Pulmonary artery endothelial cell (primary cell): ENCODE data around the gene SRSF4. TPM values are rescaled to one million over a fixed set of nuclear protein-coding genes. Genes with fewer than 3 reads are reported as not detected.
"Not testable (repeated sequence)": the region's sequence is repeated elsewhere in the genome, so short reads cannot be mapped to it uniquely, and the experiment has no call there.

Source experiments
- DNase-seq: peaks from one replicate; pipeline ENCODE4 v3.0.0-alpha.2; 2011; ENCODE audit warnings: low read depth, low spot score
- total RNA-seq: library from RNA; depleted of rRNA; stranded (reverse); fragments of >200 nt; gene quantifications from 2 replicates; pipeline ENCODE4 v1.2.3, GENCODE V29; 2014

Gene SRSF4
- total RNA-seq, 1 donor from 2014 or later = 37.8 TPM

GRCh38 chr1:29166291-29166878 lies 15.3 kb downstream of the SRSF4 start:
- DNase-seq = no peak

- DNase-seq = no peak
Observed at GRCh38 chr1:29164588-29164987, 17.1 kb downstream of the SRSF4 start.

DNA sequence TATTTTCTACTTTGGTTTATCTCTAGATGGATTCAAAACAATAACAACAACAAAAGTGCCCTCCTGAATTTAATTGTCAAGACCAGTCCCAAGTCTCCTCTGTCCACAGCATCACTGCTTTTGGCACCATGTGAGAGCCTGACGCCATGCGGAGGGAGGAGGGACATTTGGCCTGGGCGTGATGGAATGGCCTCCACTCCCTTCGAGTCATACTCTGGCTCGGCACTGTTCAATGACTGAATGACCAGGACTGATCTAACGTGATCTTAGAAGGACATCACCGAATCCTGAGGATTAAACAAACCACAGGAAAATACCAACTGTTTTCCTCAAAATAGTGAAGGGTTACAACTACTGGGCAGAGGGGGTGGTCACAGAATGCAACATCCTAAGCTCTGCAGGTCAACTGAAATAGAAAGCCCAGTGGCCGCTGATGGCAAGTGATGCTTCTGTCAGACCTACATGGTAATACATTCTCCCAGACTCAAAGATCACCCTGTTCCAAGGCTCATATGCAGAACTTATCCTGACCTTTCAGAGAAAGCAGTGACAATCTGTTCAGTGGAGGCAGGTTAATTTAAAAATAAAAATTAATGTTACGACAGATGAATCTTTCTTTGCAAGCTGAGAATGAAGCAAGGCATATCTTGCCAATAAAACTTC lies 19.1 kb downstream of the SRSF4 start:
- no peak for DNase-seq

GRCh38 chr1:29162025-29162424 lies 19.7 kb downstream of the SRSF4 start:
- DNase-seq = no peak

GRCh38 chr1:29159773-29160172 lies 21.9 kb downstream of the SRSF4 start:
- DNase-seq = no peak

GRCh38 chr1:29157269-29157601 lies 24.5 kb downstream of the SRSF4 start:
- DNase-seq = no peak

DNA sequence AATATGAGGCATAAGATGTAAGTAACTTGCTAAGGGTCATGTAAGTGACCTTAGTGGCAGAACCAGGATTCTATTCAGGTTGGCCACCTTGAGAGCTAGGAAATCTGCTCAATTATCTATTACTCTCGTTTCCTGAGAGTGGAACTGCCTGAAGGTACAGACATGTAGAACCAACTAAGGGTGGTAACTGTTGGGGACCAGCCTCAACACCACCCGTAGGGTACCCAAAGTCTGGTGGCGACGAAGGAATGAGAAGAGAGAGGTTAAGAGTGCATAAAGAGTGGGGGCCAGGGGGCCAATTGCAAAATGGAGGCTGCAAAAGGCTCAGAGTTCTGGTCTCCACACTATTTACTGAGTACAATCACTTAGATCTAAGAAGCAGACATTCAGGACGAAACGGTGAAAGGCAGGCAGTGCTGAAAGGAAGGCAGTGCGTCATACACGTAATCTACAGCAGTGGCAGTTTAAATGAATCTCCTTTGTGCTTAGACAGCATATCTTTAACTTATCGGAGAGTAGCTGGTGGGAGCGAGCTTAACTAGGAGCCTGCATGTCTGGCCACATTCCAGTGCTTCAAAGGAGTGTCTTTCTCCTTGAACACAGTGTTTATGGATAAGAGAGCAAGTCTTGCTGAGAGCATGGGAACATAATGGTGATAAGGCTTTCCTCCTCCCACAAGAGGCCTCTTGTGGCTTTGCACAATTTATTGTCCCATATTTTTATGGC lies 25.0 kb downstream of the SRSF4 start:
- no peak for DNase-seq

GRCh38 chr1:29152046-29152805 lies 29.5 kb downstream of the SRSF4 start:
- no peak for DNase-seq

DNA sequence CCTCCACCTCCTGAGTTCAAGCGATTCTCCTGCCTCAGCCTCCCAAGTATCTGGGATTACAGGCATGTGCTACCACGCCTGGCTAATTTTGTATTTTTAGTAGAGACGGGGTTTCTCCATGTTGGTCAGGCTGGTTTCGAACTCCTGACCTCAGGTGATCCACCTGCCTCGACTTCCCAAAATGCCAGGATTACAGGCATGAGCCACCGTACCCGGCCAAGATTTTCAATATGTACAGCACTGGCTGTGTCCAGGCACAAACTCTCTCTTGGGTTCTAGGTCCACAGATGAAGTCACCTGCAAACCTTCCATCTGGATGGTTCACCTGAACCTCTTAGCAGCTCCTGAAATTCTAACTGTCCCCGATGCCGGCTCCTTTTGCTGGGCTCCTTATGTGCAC lies 31.4 kb downstream of the SRSF4 start:
- DNase-seq = not testable (repeated sequence)

DNA sequence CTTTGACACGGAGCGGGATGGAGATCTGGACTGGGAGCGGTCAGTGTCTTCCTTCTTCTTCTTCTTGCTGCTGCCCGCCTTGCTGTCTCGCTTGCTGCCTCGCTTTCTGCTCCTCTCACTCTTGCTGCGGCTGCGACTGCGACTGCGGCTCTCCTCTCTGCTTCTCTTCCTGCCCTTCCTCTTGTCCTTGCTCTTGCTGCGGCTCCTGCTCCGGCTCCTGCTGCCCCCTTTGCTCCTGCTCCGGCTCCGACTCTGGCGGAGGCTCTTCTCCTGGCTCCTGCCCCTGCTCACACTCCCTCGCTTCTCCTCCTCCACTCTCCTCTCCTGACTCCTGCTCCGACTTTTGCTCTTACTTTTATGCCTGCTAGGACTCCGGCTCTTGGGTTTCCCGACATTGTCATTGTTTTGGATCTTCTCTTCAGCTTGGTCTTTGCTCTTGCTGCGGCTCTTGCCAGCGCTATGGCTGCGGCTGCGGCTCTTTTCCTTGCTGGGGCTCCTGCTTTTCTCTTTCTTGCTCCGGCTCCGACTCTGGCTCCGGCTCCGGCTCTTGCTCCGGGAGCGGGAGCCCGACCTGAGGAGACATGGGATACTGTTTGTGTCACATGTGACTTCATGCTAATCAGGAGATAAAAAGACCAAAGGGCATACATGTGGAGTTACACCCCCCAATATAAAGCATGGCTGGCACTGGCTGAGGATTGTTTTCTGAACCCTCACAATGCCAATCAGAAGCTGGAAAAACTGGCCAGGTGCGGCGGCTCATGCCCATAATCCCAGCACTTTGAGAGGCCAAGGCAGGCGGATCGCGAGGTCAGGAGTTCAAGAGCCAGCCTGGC lies 32.8 kb downstream of the SRSF4 start:
- DNase-seq = no peak

DNA sequence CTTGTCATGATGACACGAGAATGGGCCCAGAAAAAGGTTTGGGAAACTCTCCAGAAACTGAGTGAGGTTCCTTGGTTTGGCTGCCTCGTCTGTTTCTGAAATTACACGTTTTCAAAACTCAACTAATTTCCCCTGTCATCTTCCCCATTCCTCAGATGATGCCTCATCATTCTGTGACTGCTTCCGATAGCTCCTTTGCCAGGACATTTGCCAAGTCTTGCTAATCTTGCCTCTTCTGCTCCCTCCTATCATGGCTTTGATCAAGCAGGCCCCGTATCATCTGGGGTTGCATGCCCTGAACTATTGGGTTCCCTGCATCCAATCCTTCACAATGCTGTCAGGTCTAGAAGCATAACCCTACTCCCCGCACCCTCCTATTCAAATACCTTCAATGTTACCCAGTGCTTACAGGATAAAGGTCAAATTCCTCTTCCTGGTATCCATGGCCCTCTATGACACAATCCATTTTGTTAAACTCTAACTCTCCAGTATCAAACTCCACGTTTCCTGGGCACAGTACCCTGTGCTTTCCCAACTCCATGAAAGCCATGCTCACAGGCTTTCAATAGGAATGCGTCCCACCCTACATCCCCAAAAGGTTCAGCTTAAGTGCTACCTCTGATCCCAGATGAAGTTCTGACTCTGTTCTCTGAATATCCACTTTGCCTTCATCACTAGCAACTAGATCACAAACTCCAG lies 35.8 kb downstream of the SRSF4 start:
- DNase-seq = no peak

GRCh38 chr1:29144178-29144577 lies 37.5 kb downstream of the SRSF4 start:
- no peak for DNase-seq

DNA sequence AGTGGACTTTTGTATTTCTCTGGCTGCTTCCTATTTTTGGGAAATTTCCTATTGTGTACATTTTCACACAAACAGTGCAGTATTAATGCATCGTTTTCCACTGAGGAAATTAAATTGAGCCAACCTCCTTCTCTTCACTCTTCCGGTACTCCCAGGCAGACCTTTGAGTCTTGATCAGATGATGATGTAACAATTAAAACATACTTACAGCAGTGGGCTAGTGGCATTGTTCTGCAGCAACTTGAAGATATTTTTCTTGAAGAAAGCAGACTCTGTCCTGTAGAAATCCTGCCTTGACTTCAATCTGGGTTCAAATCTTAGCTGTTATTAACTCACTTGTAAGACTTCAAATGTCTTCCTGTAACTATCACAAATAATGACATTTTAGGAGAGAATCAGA lies 39.0 kb downstream of the SRSF4 start:
- no peak for DNase-seq

GRCh38 chr1:29136391-29136915 lies 45.2 kb downstream of the SRSF4 start:
- no peak for DNase-seq

GRCh38 chr1:29134695-29135028 lies 47.0 kb downstream of the SRSF4 start:
- DNase-seq = no peak

GRCh38 chr1:29133861-29134694 lies 47.6 kb downstream of the SRSF4 start:
- no peak for DNase-seq

DNA sequence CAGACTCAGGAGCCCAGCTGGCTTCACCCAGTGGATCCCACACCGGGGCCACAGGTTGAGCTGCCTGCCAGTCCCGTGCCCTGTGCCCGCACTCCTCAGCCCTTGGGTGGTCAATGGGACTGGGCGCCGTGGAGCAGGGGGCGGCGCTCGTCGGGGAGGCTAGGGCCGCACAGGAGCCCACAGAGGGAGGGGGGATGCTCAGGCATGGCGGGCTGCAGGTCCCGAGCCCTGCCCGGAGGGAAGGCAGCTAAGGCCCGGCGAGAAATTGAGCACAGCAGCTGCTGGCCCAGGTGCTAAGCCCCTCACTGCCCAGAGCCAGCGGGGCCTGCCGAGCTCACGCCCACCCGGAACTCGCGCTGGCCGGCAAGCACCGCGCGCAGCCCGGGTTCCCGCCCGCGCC lies 50.6 kb downstream of the SRSF4 start:
- DNase-seq = not testable (repeated sequence)

- DNase-seq = no peak
Observed at GRCh38 chr1:29129916-29130315, 51.8 kb downstream of the SRSF4 start.

- DNase-seq = no peak
Observed at GRCh38 chr1:29128739-29129138, 53.0 kb downstream of the SRSF4 start.

DNA sequence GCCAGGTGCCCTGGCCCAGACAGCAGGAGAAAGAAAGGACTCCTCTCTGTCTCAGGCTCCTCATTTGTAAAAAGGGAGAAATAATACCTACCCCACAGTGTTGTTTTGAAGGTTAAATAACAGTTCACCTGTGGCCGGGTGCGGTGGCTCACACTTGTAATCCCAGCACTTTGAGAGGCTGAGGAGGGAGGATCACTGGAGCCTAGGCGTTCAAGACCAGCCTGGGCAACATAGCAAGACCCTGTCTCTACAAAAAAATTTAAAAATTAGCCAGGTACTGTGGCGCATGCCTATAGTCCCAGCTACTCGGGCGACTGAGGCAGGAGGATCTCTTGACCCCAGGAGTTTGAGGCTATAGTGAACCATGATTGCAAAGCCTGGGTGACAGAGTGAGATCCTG lies 55.5 kb downstream of the SRSF4 start:
- DNase-seq = no peak
